IMR-90 (cell line): ENCODE data around the gene NPAS3. TPM values are rescaled to one million over a fixed set of nuclear protein-coding genes. Genes with fewer than 3 reads are reported as not detected.

Experiments
- ATAC-seq: fragments of 200-7000 bp; cut with Tn5 transposase; 2 replicates; pipeline ENCODE4 v1.9.1; 2020; ENCODE audit warnings: low read depth, mild to moderate bottlenecking, moderate library complexity
- BruUV-seq: library from RNA; stranded (reverse); fragments of 400-500 nt; replicated peaks from 2 replicates; lab custom pipeline; 2021; lab: Mats Ljungman, UMichigan
- CTCF ChIA-PET: fragments of 300-600 bp; formaldehyde crosslinking; extraction: SDS; loops from one replicate; lab custom pipeline; 2021; ENCODE audit warnings: antibody characterized with exemption; lab: Yijun Ruan, JAX
- POLR2A ChIA-PET: fragments of 300-600 bp; sonication (Branson Sonifier 250); formaldehyde crosslinking; loops from one replicate; lab custom pipeline; 2022; ENCODE audit warnings: antibody characterized with exemption; ENCODE audit not compliant: unreplicated experiment; lab: Charles Lee
- DNase-seq: peaks from one replicate; pipeline ENCODE4 v3.0.0; 2013
- H2AFZ ChIP-seq: replicated peaks from 2 replicates; pipeline ENCODE3; 2013; ENCODE audit warnings: low read length, mild to moderate bottlenecking; ENCODE audit not compliant: poor library complexity
- H2AK5ac ChIP-seq: 2 replicates; pipeline ENCODE4 v1.6.1; 2013; ENCODE audit warnings: low read depth, low read length, inconsistent platforms
- H2AK9ac ChIP-seq: replicated peaks from 2 replicates; pipeline ENCODE3; 2013; ENCODE audit warnings: mild to moderate bottlenecking, low read depth, low read length, moderate library complexity; ENCODE audit not compliant: poor library complexity
- H2BK120ac ChIP-seq: 2 replicates; pipeline ENCODE4 v1.6.1; 2013; ENCODE audit warnings: low read depth, low read length, inconsistent platforms
- H2BK15ac ChIP-seq: 3 replicates; pipeline ENCODE4 v1.6.1; 2013; ENCODE audit warnings: low read depth, low read length, inconsistent platforms
- H2BK20ac ChIP-seq: 2 replicates; pipeline ENCODE4 v1.6.1; 2013; ENCODE audit warnings: low read depth, mild to moderate bottlenecking, inconsistent platforms, low read length, moderate library complexity
- H2BK5ac ChIP-seq: 2 replicates; pipeline ENCODE4 v1.6.1; 2013; ENCODE audit warnings: mild to moderate bottlenecking, low read depth, low read length, inconsistent platforms; ENCODE audit not compliant: poor library complexity, severe bottlenecking
- H3K14ac ChIP-seq: replicated peaks from 2 replicates; pipeline ENCODE4 v1.6.1; 2013; ENCODE audit warnings: low read depth, low read length, inconsistent platforms
- H3K18ac ChIP-seq: 2 replicates; pipeline ENCODE4 v1.6.1; 2013; ENCODE audit warnings: low read depth, low read length, control low read depth
- H3K23ac ChIP-seq: 2 replicates; pipeline ENCODE4 v1.6.1; 2013; ENCODE audit warnings: low read depth, low read length, inconsistent platforms
- H3K27ac ChIP-seq: 2 replicates; pipeline ENCODE4 v1.5.1; 2013; ENCODE audit warnings: mild to moderate bottlenecking, control low read depth, low read length; ENCODE audit not compliant: insufficient read depth
- H3K27me3 ChIP-seq: 2 replicates; pipeline ENCODE4 v1.6.1; 2013; ENCODE audit warnings: low read length; ENCODE audit not compliant: control insufficient read depth, insufficient read depth
- H3K36me3 ChIP-seq: 2 replicates; pipeline ENCODE4 v1.6.1; 2013; ENCODE audit warnings: low read length, mixed read lengths; ENCODE audit not compliant: control insufficient read depth, insufficient read depth
- H3K4ac ChIP-seq: 2 replicates; pipeline ENCODE4 v1.6.1; 2013; ENCODE audit warnings: low read depth, low read length, inconsistent platforms
- H3K4me1 ChIP-seq: 2 replicates; pipeline ENCODE4 v1.6.1; 2013; ENCODE audit warnings: low read length, mixed read lengths; ENCODE audit not compliant: control insufficient read depth, insufficient read depth
- H3K4me2 ChIP-seq: 2 replicates; pipeline ENCODE4 v1.6.1; 2013; ENCODE audit warnings: low read depth, mild to moderate bottlenecking, control low read depth, low read length, moderate library complexity
- H3K4me3 ChIP-seq: 2 replicates; pipeline ENCODE4 v1.5.1; 2013; ENCODE audit warnings: low read depth, mild to moderate bottlenecking, control low read depth, low read length, moderate library complexity; ENCODE audit not compliant: insufficient read depth
- H3K56ac ChIP-seq: 2 replicates; pipeline ENCODE4 v1.6.1; 2013; ENCODE audit warnings: low read length, inconsistent platforms; ENCODE audit not compliant: insufficient read depth; ENCODE audit errors: extremely low read depth
- H3K79me1 ChIP-seq, 2 experiments: 2 replicates each; pipeline ENCODE4 v1.6.1; 2013; ENCODE audit warnings: low read length in 2 of 2, inconsistent platforms in 1 of 2, low read depth in 1 of 2
- H3K9ac ChIP-seq: 2 replicates; pipeline ENCODE4 v1.6.1; 2013; ENCODE audit warnings: low read depth, low read length, control low read depth
- H3K9me1 ChIP-seq: 2 replicates; pipeline ENCODE4 v1.6.1; 2013; ENCODE audit warnings: low read length, inconsistent platforms; ENCODE audit not compliant: insufficient read depth
- H3K9me3 ChIP-seq: 2 replicates; pipeline ENCODE4 v1.6.1; 2013; ENCODE audit warnings: low read length; ENCODE audit not compliant: control insufficient read depth, insufficient read depth
- H4K20me1 ChIP-seq: 2 replicates; pipeline ENCODE4 v1.6.1; 2013; ENCODE audit warnings: low read length, inconsistent platforms; ENCODE audit not compliant: insufficient read depth
- H4K5ac ChIP-seq: 2 replicates; pipeline ENCODE4 v1.6.1; 2013; ENCODE audit warnings: mild to moderate bottlenecking, low read depth, low read length, control low read depth
- H4K8ac ChIP-seq, 2 experiments: 2 replicates each; pipeline ENCODE4 v1.6.1; 2013; ENCODE audit warnings: low read depth in 2 of 2, low read length in 2 of 2, control low read depth in 1 of 2, inconsistent platforms in 1 of 2
- H4K91ac ChIP-seq: 2 replicates; pipeline ENCODE4 v1.6.1; 2013; ENCODE audit warnings: low read depth, low read length, inconsistent platforms; ENCODE audit not compliant: insufficient read depth
- CEBPB ChIP-seq: IDR thresholded peaks from 2 replicates; pipeline ENCODE4 v1.6.1; 2012; ENCODE audit warnings: low read depth, low read length, improper control_type of control experiment
- CHD1 ChIP-seq: IDR thresholded peaks from 2 replicates; pipeline ENCODE4 v1.6.1; 2012; ENCODE audit warnings: low read depth, low read length, improper control_type of control experiment
- FOS ChIP-seq: fragments of 150-350 bp; IDR thresholded peaks from 2 replicates; pipeline ENCODE4 v1.6.1; 2016; ENCODE audit warnings: low read depth, low read length
- MAZ ChIP-seq: IDR thresholded peaks from 2 replicates; pipeline ENCODE4 v1.6.1; 2012; ENCODE audit warnings: low read depth, mild to moderate bottlenecking, low read length, improper control_type of control experiment, moderate library complexity, borderline replicate concordance
- MXI1 ChIP-seq: IDR thresholded peaks from 2 replicates; pipeline ENCODE4 v1.6.1; 2012; ENCODE audit warnings: low read depth, mild to moderate bottlenecking, low read length, moderate library complexity, borderline replicate concordance
- RCOR1 ChIP-seq: IDR thresholded peaks from 2 replicates; pipeline ENCODE4 v1.6.1; 2012; ENCODE audit warnings: mild to moderate bottlenecking, low read length, improper control_type of control experiment; ENCODE audit not compliant: insufficient replicate concordance
- RFX5 ChIP-seq: IDR thresholded peaks from 2 replicates; pipeline ENCODE4 v1.8.0; 2012; ENCODE audit warnings: low read depth, mild to moderate bottlenecking, low read length, moderate library complexity
- SMC3 ChIP-seq: fragments of 150-350 bp; IDR thresholded peaks from 2 replicates; pipeline ENCODE4 v1.6.1; 2016; ENCODE audit warnings: low read depth, mild to moderate bottlenecking, antibody characterized with exemption, low read length, moderate library complexity
- WGBS, 2 experiments: methylation state at CpG; one replicate each; pipeline versions ENCODE4 v1.1.5 to v1.1.7; 2013; ENCODE audit warnings: missing lambda C conversion rate in 2 of 2; ENCODE audit not compliant: insufficient read length in 1 of 2; ENCODE audit errors: extremely low coverage in 2 of 2; 5-methylcytosine and 5-hydroxymethylcytosine counted together
- dilution Hi-C: fragments of 300-500 bp; cut with HindIII; formaldehyde crosslinking; loops from one replicate; pipeline ENCODE4 v1.14.3; 2018; ENCODE audit warnings: low sequenced_read_pairs; ENCODE audit not compliant: unreplicated experiment
- in situ Hi-C: fragments of 300-500 bp; cut with MboI; formaldehyde crosslinking; loops from 3 replicates; pipeline ENCODE4 v1.14.3; 2019; ENCODE audit warnings: low sequenced_read_pairs, inconsistent platforms, mixed read lengths
- intact Hi-C: fragments of 100-400 bp; cut with micrococcal nuclease; formaldehyde crosslinking; loops from 2 replicates; pipeline ENCODE4 v1.10.0; 2022
- polyA plus RNA-seq, 3 experiments: library from polyadenylated mRNA; depleted of rRNA; stranded (reverse); fragments of >200 nt; gene quantifications; 2 replicates each; pipeline ENCODE4 v1.2.3, GENCODE V29; 2012; ENCODE audit warnings: low replicate concordance in 1 of 3
- total RNA-seq: library from RNA; depleted of rRNA; stranded (reverse); fragments of >200 nt; gene quantifications from 2 replicates; pipeline ENCODE4 v1.2.3, GENCODE V29; 2012

NPAS3 gene
- total and polyA plus RNA-seq, 2 of the 4 experiments (the other 2 are of a cell fraction) = not detected

DNA sequence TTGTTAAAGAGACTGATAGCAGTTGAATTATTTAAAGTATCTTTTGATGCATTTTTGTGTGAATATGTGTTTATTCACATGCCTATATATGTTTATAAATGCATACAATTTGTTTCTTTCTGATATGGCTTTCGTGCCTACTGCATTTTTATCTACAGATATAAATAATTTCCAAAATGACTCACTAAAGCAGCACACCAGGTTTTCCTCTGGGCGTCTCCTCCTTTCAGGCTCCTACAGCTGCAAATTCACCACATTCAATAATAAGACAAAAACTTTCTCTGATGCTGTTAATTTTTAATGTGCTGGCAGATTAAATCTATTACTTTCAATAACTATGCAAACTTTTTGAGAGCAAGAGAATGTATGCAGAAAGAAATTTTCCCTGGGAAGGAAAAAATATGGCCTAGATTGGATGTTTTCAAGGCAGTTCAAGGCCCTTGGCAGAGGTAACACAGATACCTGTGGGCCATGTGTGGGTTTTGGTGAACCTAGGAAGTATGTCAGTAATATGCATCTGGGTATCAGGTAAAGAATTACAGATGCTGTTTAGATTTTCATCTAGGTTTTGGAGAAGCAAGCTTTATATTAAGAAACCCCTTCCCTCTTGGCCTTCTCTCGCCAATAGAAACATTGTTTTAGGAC, 630.4 kb downstream of the NPAS3 start:
- Histone ChIP-seq H3K27ac (no peak overlapping the region), H2AFZ (no peak overlapping the region), H3K27me3 (no peaks in the 10 kb centered on the region), H3K9me1 (no peaks in the 10 kb centered on the region), H3K56ac (no peak overlapping the region), H3K79me1 (no peaks in the 10 kb centered on the region), H4K5ac (no peak overlapping the region), H3K4me2 (no peak overlapping the region), H3K4me1 (no peaks in the 10 kb centered on the region), H2BK5ac (no peak overlapping the region), H3K36me3 (no peaks in the 10 kb centered on the region), H4K20me1 (no peaks in the 10 kb centered on the region), H3K9me3 (no peaks in the 10 kb centered on the region), H2AK5ac (no peak overlapping the region), H3K4me3 (no peak overlapping the region), H4K91ac (no peak overlapping the region), H3K18ac (no peak overlapping the region), H2AK9ac (no peak overlapping the region), H3K9ac (no peak overlapping the region), H2BK15ac (no peak overlapping the region), H2BK20ac (no peak overlapping the region), H4K8ac (no peak overlapping the region), H3K4ac (no peak overlapping the region), H3K23ac (no peak overlapping the region), H2BK120ac (no peak overlapping the region), H3K14ac (no peak overlapping the region)
- no TSS peak for BruUV-seq
- DNase-seq (no peak), ATAC-seq (no peak)
- ChIA-PET CTCF (interaction anchor here (0.6 kb wide), 1 partner anchor 148 kb away, joined by 3 read pairs; no protein-coding TSS in a partner anchor), POLR2A (no interaction called here)
- TF ChIP-seq MXI1 (no peak), FOS (no peak), CEBPB (no peak), RFX5 (no peak), SMC3 (no peak), MAZ (no peak), RCOR1 (no peak), CHD1 (no peak)
- intact Hi-C loops (no loop called here), dilution Hi-C loops (no loop called here), in situ Hi-C loops (no loop called here)
- no CpG with 5 or more reads among the region's 3 CpGs for WGBS, 2 experiments
